Body of pancreas (tissue), 4 donors: ENCODE measurements around the gene SOCS6. TPM values are rescaled to one million over a fixed set of nuclear protein-coding genes. Genes with fewer than 3 reads are reported as not detected.

Experiments
- ATAC-seq: fragments of 150-250 bp; one replicate; pipeline ENCODE4 v1.9.1; 2016
- DNase-seq, 4 donors: peaks; one replicate each; pipeline ENCODE4 v3.0.0-alpha.2; 2019
- H3K27ac ChIP-seq, 4 donors: fragments of 200-600 bp; sonication (generic); 1 replicate in 3 of 4; 2 replicates in 1 of 4; pipeline versions ENCODE4 v1.5.1 to v1.6.1; 2016 to 2019; ENCODE audit warnings: mild to moderate bottlenecking in 1 of 4, mixed read lengths in 1 of 4, moderate library complexity in 1 of 4
- H3K27me3 ChIP-seq, 2 donors: fragments of 200-600 bp; sonication (generic); one replicate each; pipeline ENCODE4 v1.6.0; 2016; ENCODE audit warnings: mild to moderate bottlenecking in 1 of 2
- H3K36me3 ChIP-seq, 2 donors: fragments of 200-600 bp; sonication (generic); replicated peaks in 1 of 2; 2 replicates each; pipeline ENCODE4 v1.5.1; 2016; ENCODE audit warnings: low read depth in 2 of 2; ENCODE audit not compliant: insufficient read depth in 1 of 2
- H3K4me1 ChIP-seq: fragments of 200-600 bp; sonication (generic); one replicate; pipeline ENCODE4 v1.6.0; 2016
- H3K4me3 ChIP-seq, 2 donors: fragments of 200-600 bp; sonication (generic); 1 replicate in 1 of 2; 2 replicates in 1 of 2; pipeline ENCODE4 v1.5.1; 2016 to 2019
- H3K9me3 ChIP-seq, 3 donors: fragments of 200-600 bp; sonication (generic); 1 replicate in 2 of 3; 2 replicates in 1 of 3; pipeline ENCODE4 v1.5.1; 2016
- CTCF ChIP-seq, 7 experiments: fragments of 450-650 bp in 4 of 7; fragments of 200-600 bp in 3 of 7; sonication (generic) in 3 of 7; IDR thresholded peaks; one replicate each; pipeline ENCODE4 v1.5.1; 2016 to 2019; ENCODE audit warnings: antibody characterized with exemption in 7 of 7
- POLR2A ChIP-seq, 3 donors: fragments of 450-650 bp; IDR thresholded peaks; one replicate each; pipeline ENCODE4 v1.6.1; 2016; ENCODE audit warnings: antibody characterized with exemption in 3 of 3, mild to moderate bottlenecking in 2 of 3
- WGBS, 2 donors: methylation state at CpG; one replicate each; pipeline ENCODE4 v1.1.5; 2017; 5-methylcytosine and 5-hydroxymethylcytosine counted together
- intact Hi-C: fragments of 100-400 bp; cut with DNase I; formaldehyde crosslinking; loops from one replicate; pipeline ENCODE4 v1.15.1; 2023
- total RNA-seq, 2 donors: library from RNA; depleted of rRNA; stranded (reverse); fragments of >200 nt; gene quantifications; one replicate each; pipeline ENCODE4 v1.1.0, GENCODE V29; 2016

The SOCS6 gene
- total RNA-seq, 2 donors from 2014 or later: 7.3 to 17.9 TPM

GRCh38 chr18:70308555-70309294 is 19.9 kb downstream of the SOCS6 start:
- TF ChIP-seq POLR2A (IDR thresholded peaks at IDR 0.05): no peak
- no peak for TF ChIP-seq CTCF (IDR thresholded peaks at IDR 0.05)
- H3K27me3 ChIP-seq: no peaks in the 10 kb centered on the region
- H3K4me3 ChIP-seq: no peak overlapping the region
- H3K9me3 ChIP-seq: no peaks in the 10 kb centered on the region
- WGBS, 2 donors: 95 to 100% methylated on average over 1 of the region's 1 CpG
- H3K36me3 ChIP-seq: no peaks in the 10 kb centered on the region
- no peak for ATAC-seq
- intact Hi-C loops: no loop called here
- no peak overlapping the region for H3K27ac ChIP-seq
- no peaks in the 10 kb centered on the region for H3K4me1 ChIP-seq
- DNase-seq: no peak

DNA sequence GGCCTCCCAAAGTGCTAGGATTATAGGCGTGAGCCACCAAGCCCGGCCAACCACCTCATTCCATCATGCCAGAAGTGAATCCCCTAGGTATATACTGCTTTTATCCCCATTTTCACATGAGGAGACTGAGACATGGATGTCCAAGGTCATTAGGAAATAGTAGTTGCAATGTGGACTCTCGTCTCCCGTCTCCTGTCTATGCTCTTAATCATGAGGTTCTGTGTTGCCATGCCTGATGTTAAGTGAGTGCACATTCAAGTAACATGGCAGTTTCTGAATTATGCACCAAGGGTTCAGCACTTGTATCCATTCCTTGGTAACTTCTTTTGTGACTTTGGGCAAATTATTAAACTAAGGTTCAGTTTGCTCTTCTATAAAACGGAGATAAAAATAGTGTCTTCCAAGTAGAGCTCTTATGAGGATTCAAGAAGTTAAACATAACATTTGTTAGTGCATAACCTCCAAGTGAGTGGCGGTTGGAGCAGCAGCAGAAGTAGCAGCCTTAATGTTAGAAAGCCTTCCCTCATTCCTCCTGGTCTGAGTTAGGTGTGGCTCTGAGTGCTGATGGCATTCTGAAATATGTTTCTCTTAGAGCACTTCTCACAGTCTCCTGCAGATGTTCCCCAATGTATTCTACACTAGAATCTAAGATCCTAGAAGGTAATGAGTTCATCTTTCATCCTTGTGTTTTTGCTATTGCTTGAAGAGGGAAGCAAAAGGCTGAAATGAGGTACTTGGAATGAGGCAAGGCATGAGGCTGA is 21.9 kb downstream of the SOCS6 start:
- intact Hi-C loops: no loop called here
- WGBS, 2 donors: 81 to 87% methylated on average over 6 of the region's 6 CpGs
- TF ChIP-seq CTCF (IDR thresholded peaks at IDR 0.05) (no peak), POLR2A (IDR thresholded peaks at IDR 0.05) (no peak)

DNA sequence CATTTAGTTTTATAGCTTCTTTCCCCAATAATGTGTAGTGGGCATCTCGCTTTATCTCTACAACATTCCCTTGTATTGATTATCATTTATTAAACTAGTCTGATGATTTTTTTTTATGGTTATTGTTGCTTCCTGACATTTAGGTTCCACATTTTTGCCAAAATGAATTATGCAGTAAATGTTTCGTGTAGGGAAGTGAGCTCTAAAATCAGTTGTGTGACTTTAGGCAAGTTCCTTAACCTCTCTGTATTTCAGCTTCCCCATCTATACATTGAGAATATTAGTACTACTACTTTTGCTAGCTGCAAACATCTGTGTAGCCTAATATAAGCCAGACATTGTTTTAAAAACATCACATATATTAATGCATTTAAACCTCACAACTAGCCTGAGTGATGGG is 22.9 kb downstream of the SOCS6 start:
- H3K4me3 ChIP-seq: no peak overlapping the region
- no peaks in the 10 kb centered on the region for H3K4me1 ChIP-seq
- no peak for TF ChIP-seq POLR2A (IDR thresholded peaks at IDR 0.05)
- no peaks in the 10 kb centered on the region for H3K36me3 ChIP-seq
- H3K27me3 ChIP-seq: no peaks in the 10 kb centered on the region
- DNase-seq (no peak), ATAC-seq (no peak)
- 73 to 78% methylated on average over 2 of the region's 2 CpGs for WGBS, 2 donors
- intact Hi-C loops: no loop called here
- no peaks in the 10 kb centered on the region for H3K9me3 ChIP-seq
- no peak overlapping the region for H3K27ac ChIP-seq

More for the DNA sequence above, 21.9 kb downstream of the SOCS6 start:
- DNase-seq (no peak), ATAC-seq (no peak)
- Histone ChIP-seq H3K27ac (no peak overlapping the region), H3K36me3 (no peaks in the 10 kb centered on the region), H3K4me1 (no peaks in the 10 kb centered on the region), H3K27me3 (no peaks in the 10 kb centered on the region), H3K4me3 (no peak overlapping the region), H3K9me3 (no peaks in the 10 kb centered on the region)

DNA sequence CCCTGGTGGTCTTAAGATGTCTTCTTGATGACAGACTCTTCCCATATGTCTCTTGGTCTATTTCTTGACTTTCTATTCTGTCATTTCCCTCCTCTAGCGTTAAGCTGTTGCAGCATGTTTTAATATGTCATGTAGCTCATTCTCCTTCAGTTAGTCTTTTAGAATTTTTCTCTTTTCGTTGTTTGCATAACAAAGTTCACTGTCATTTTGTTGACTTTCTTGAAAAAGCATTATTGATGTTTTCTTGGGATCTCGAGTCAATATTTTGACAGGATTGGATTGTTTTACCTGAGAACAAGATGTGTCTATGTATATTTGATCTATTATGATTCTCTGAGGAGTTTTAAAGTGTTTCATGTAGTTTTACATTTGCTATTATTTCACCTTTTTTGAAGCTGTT is 24.8 kb downstream of the SOCS6 start:
- intact Hi-C loops: no loop called here
- H3K4me3 ChIP-seq: no peak overlapping the region
- no peaks in the 10 kb centered on the region for H3K36me3 ChIP-seq
- H3K27me3 ChIP-seq: no peaks in the 10 kb centered on the region
- WGBS, 2 donors: 34 to 44% methylated on average over 3 of the region's 3 CpGs
- H3K27ac ChIP-seq: no peak overlapping the region
- DNase-seq (no peak), ATAC-seq (no peak)
- TF ChIP-seq CTCF (IDR thresholded peaks at IDR 0.05): no peak
- no peak for TF ChIP-seq POLR2A (IDR thresholded peaks at IDR 0.05)
- no peaks in the 10 kb centered on the region for H3K4me1 ChIP-seq
- H3K9me3 ChIP-seq: no peaks in the 10 kb centered on the region

GRCh38 chr18:70314151-70314782 is 25.4 kb downstream of the SOCS6 start:
- TF ChIP-seq CTCF (IDR thresholded peaks at IDR 0.05) (no peak), POLR2A (IDR thresholded peaks at IDR 0.05) (no peak)
- no peaks in the 10 kb centered on the region for H3K9me3 ChIP-seq
- intact Hi-C loops: no loop called here
- H3K36me3 ChIP-seq: no peaks in the 10 kb centered on the region
- H3K4me1 ChIP-seq: no peaks in the 10 kb centered on the region
- no peak overlapping the region for H3K27ac ChIP-seq
- H3K4me3 ChIP-seq: no peak overlapping the region
- 80 to 92% methylated on average over 6 of the region's 6 CpGs for WGBS, 2 donors
- ATAC-seq (no peak), DNase-seq (no peak)
- no peaks in the 10 kb centered on the region for H3K27me3 ChIP-seq
